ENCODE measurements around the gene C5AR2.
A peak's percentile ranks its signal among the peaks of the same experiment; 100 is the strongest.
"Not testable (repeated sequence)": the region's sequence is repeated elsewhere in the genome, so short reads cannot be mapped to it uniquely, and the experiment has no call there.

Gene C5AR2

DNA sequence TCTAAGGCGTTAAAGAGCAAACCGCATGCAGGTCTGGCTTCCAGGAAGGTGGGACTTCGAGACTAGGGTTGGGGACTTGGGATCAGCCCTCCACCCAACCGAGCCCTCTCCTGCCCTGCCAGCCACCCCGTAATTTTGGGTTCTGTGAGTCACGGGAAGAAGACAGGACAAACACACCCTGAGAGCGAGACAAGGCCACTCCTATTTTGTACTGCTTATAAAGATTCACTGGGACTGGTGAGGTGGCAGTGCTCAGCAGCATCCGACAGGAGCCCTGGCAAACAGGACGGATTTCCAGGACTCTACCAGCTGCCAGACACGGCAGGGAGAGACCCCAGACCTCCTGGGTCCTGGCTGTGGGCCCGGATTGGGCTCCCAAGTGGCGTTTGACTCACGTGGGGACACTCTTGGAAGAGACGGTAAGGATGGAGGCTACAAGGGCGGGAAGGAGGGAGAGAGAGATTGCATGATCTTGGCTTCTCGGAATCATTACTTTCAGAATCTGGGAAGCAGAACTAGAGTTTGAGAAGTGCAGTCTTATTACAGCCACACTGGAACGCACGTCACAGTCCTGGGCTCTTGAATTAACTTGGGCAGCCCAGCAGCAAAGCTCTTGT lies at the start of gene C5AR2:
Gene C5AR2, plus strand, starts transcription at position 245 of the 617 bp plus-strand sequence. CDS start 8,625 bp downstream, outside the sequence.
- Histone ChIP-seq H3K4me3 (ENCODE audit: low read length) (no peak within 1 kb of the TSS), H3K4me1 (ENCODE audit: control insufficient read depth, insufficient read depth, low read length) (no peaks in the 10 kb centered on the region), H3K36me3 (ENCODE audit: control insufficient read depth, insufficient read depth, low read length) (no peaks in the 10 kb centered on the region), H3K9me3 (ENCODE audit: control insufficient read depth, low read length) (no peaks in the 10 kb centered on the region), H3K9ac (ENCODE audit: low read length) (no peak within 1 kb of the TSS), H3K27me3 (ENCODE audit: control insufficient read depth, insufficient read depth, low read length) (peaks cover 3% of the 10 kb centered on the region)

DNA sequence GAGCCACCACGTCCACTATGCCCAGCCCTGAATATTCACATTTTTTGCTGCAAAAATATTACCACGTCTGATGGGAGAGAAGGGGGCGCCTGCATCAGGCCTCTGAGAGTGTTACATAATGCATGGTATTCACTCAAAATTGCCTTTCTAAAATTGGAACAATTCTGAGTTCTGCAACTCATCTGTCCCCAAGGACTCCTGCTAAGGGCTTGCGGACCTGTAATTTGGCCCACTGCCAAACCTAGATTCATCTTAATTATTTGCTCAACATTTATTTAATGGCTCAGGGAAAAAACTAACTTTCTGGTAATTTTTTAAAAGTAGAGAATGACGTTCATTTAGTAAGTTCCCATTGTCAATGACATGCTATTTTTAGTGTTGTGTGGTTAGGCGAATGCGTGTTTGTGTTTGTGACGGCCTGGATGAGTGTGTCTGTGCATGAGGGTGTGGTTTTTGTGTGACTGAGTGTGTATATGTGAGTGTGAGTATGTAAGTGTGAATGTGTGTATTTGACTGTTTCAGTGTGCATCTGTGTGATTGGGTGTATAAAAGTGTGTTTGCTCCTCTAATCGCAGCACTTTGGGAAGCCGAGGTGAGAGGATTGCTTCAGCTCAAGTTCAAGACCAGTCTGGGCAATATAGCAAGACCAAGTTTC lies 48.4 kb upstream of the C5AR2 start:
- H3K36me3 ChIP-seq (ENCODE audit: control insufficient read depth, insufficient read depth, low read length) = no peaks in the 10 kb centered on the region
- no peak overlapping the region for H3K4me3 ChIP-seq (ENCODE audit: low read length)
- no peaks in the 10 kb centered on the region for H3K9me3 ChIP-seq (ENCODE audit: control insufficient read depth, low read length)
- H3K4me1 ChIP-seq (ENCODE audit: control insufficient read depth, insufficient read depth, low read length) = no peaks in the 10 kb centered on the region
- no peaks in the 10 kb centered on the region for H3K27me3 ChIP-seq (ENCODE audit: control insufficient read depth, insufficient read depth, low read length)
- no peak overlapping the region for H3K9ac ChIP-seq (ENCODE audit: low read length)

DNA sequence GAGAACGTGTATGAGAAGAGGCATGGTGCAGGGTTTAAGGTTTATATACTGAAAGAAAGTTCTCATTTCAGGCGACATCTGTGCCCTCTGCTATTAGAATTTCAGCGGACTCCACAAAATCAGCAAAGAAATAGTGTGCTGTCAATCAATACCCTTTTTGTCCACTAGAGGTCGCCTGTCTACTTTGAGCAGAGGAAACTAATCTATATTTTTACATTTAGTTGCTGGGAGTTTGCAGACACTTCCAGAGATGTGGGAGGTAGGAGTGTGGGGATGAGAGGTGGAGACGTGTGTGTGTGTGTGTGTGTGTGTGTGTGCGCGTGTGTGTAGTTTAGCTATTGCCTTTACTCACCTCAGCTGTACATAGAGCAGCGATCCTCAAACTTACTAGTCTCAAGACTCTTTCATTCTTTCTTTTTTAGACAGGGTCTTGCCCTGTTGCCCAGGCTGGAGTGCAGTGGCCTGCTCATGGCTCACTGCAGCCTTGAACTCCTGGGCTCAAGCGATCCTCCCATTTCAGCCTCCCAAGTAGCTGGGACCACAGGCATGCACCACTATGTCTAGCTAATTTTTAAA lies 47.6 kb upstream of the C5AR2 start:
- no peaks in the 10 kb centered on the region for H3K27me3 ChIP-seq (ENCODE audit: control insufficient read depth, insufficient read depth, low read length)
- no peak overlapping the region for H3K9ac ChIP-seq (ENCODE audit: low read length)
- H3K4me1 ChIP-seq (ENCODE audit: control insufficient read depth, insufficient read depth, low read length) = peaks cover 3% of the 10 kb centered on the region
- H3K36me3 ChIP-seq (ENCODE audit: control insufficient read depth, insufficient read depth, low read length) = no peaks in the 10 kb centered on the region
- no peak overlapping the region for H3K4me3 ChIP-seq (ENCODE audit: low read length)
- H3K9me3 ChIP-seq (ENCODE audit: control insufficient read depth, low read length) = no peaks in the 10 kb centered on the region

DNA sequence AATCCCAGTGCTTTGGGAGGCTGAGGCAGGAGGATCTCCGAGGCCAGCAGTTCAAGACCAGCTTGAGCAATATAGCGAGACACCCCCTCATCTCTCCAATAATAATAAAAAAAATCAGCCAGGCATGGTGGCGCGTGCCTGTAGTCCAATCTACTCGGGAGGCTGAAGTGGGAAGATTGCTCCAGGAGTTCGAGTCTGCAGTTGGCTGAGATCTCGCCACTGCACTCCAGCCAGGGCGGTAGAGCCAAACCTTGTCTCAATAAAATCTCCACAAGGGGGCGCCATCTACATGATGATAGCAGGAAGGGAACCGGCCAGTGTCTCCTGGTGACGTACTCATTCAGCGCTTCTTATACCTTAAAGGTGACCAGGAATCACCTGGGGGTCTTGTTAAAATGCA lies 35.9 kb upstream of the C5AR2 start:
- H3K9me3 ChIP-seq (ENCODE audit: control insufficient read depth, low read length) = no peaks in the 10 kb centered on the region
- no peaks in the 10 kb centered on the region for H3K36me3 ChIP-seq (ENCODE audit: control insufficient read depth, insufficient read depth, low read length)
- H3K4me1 ChIP-seq (ENCODE audit: control insufficient read depth, insufficient read depth, low read length) = no peaks in the 10 kb centered on the region
- H3K4me3 ChIP-seq (ENCODE audit: low read length) = no peak overlapping the region
- no peak overlapping the region for H3K9ac ChIP-seq (ENCODE audit: low read length)
- no peaks in the 10 kb centered on the region for H3K27me3 ChIP-seq (ENCODE audit: control insufficient read depth, insufficient read depth, low read length)

DNA sequence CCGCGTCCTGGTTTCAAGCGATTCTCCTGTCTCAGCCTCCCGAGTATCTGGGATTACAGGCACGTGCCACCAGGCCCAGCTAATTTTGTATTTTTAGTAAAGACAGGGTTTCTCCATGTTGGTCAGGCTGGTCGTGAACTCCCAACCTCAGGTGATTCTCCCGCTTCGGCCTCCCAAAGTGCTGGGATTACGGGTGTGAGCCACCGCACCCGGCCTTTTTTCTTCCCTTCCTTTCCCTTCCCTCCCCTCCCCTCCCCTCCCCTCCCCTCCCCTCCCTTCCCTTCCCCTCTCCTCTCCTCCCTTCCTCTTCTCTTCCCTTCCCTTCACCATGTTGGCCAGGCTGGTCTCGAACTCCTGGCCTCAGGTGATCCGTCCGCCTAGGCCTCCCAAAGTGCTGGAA lies 31.1 kb upstream of the C5AR2 start:
- not testable (repeated sequence) for H3K9ac ChIP-seq (ENCODE audit: low read length)

DNA sequence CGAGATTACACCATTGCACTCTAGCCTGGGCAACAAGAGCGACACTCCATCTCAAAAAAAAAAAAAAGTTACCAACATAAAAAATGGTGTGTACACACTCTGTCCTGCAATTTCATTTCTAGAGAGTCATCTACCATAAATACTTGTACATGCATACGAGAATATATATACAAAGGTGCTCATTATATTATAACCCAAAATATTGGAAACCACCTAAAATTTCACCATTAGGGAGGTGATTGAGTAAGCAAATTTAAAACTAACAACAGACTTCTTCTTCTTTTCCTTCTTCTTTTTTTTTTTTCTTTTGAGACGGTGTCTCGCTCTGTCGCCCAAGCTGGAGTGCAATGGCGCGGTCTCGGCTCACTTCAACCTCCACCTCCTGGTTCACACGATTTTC lies 29.7 kb upstream of the C5AR2 start:
- Histone ChIP-seq H3K36me3 (ENCODE audit: control insufficient read depth, insufficient read depth, low read length) (no peaks in the 10 kb centered on the region), H3K9ac (ENCODE audit: low read length) (no peak overlapping the region), H3K4me3 (ENCODE audit: low read length) (no peak overlapping the region), H3K9me3 (ENCODE audit: control insufficient read depth, low read length) (no peaks in the 10 kb centered on the region), H3K4me1 (ENCODE audit: control insufficient read depth, insufficient read depth, low read length) (no peaks in the 10 kb centered on the region), H3K27me3 (ENCODE audit: control insufficient read depth, insufficient read depth, low read length) (no peaks in the 10 kb centered on the region)

More for the DNA sequence above, 31.1 kb upstream of the C5AR2 start:
- H3K36me3 ChIP-seq (ENCODE audit: control insufficient read depth, insufficient read depth, low read length); H3K4me1 ChIP-seq (ENCODE audit: control insufficient read depth, insufficient read depth, low read length); H3K27me3 ChIP-seq (ENCODE audit: control insufficient read depth, insufficient read depth, low read length); H3K9me3 ChIP-seq (ENCODE audit: control insufficient read depth, low read length); H3K4me3 ChIP-seq (ENCODE audit: low read length): not testable (repeated sequence)

DNA sequence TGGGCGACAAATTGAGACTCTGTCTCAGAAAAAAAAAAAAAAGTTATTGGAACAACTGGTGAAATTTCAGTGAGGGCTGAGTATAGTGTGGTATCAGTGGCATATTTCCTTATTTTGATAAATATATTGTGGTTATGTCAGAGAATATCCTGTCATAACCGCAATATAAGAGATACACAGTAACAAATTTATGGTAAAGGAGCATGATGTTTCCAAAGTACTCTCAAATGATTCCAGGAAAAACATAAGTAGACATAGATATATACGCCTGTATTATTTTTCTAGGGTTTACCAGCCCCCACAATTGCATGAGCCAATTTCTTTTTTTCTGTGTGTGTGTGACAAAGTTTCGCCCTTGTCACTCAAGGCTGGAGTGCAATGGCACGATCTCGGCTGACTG lies 28.0 kb upstream of the C5AR2 start:
- H3K4me1 ChIP-seq (ENCODE audit: control insufficient read depth, insufficient read depth, low read length) = no peaks in the 10 kb centered on the region
- H3K36me3 ChIP-seq (ENCODE audit: control insufficient read depth, insufficient read depth, low read length) = no peaks in the 10 kb centered on the region
- H3K9me3 ChIP-seq (ENCODE audit: control insufficient read depth, low read length) = no peaks in the 10 kb centered on the region

DNA sequence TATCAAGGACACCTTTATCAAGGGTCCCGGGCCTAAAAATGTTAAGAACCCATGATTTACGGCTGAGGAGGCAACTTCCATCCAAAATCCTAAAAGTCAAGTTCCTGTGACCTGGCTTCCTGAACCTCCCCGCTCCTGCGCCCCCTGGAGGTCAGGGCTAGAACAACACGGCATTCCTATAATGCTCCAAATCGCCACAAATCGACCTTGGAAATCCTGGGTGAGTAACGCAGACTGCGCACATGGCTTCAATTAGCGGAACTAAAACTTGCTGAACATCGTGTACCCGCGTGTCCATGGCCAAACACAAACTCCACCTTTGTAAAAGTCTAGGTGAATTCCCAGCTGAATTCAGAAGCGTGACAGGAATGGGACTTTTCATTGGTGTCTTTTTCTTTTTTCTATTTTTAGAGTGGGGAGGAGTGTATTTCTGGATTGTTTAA lies 26.6 kb upstream of the C5AR2 start:
- no peak overlapping the region for H3K9ac ChIP-seq (ENCODE audit: low read length)
- H3K4me3 ChIP-seq (ENCODE audit: low read length) = no peak overlapping the region
- H3K36me3 ChIP-seq (ENCODE audit: control insufficient read depth, insufficient read depth, low read length) = no peaks in the 10 kb centered on the region
- H3K4me1 ChIP-seq (ENCODE audit: control insufficient read depth, insufficient read depth, low read length) = no peaks in the 10 kb centered on the region
- no peaks in the 10 kb centered on the region for H3K9me3 ChIP-seq (ENCODE audit: control insufficient read depth, low read length)
- no peaks in the 10 kb centered on the region for H3K27me3 ChIP-seq (ENCODE audit: control insufficient read depth, insufficient read depth, low read length)

More for the DNA sequence above, 28.0 kb upstream of the C5AR2 start:
- Histone ChIP-seq H3K27me3 (ENCODE audit: control insufficient read depth, insufficient read depth, low read length) (no peaks in the 10 kb centered on the region), H3K4me3 (ENCODE audit: low read length) (no peak overlapping the region), H3K9ac (ENCODE audit: low read length) (no peak overlapping the region)

DNA sequence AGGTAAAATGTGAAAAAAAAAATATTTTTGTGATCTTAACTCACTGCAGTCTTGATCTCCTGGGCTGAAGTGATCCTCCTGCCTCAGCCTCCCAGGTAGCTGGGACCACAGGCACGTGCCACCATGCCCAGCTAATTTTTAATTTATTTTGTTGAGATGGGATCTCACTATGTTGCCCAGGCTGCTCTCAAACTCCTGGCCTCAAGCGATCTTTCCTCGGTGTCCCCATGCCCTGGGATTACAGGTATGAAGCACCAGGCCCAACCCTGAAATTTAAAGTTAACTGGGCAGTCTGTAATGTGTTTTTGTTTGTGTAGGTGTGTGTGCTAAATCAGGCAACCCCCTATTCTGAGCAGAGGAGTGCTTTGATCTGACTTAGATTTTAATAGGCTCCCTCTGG lies 25.7 kb upstream of the C5AR2 start:
- Histone ChIP-seq H3K27me3 (ENCODE audit: control insufficient read depth, insufficient read depth, low read length) (no peaks in the 10 kb centered on the region), H3K36me3 (ENCODE audit: control insufficient read depth, insufficient read depth, low read length) (no peaks in the 10 kb centered on the region), H3K9me3 (ENCODE audit: control insufficient read depth, low read length) (no peaks in the 10 kb centered on the region), H3K4me3 (ENCODE audit: low read length) (no peak overlapping the region), H3K9ac (ENCODE audit: low read length) (no peak overlapping the region), H3K4me1 (ENCODE audit: control insufficient read depth, insufficient read depth, low read length) (no peaks in the 10 kb centered on the region)

DNA sequence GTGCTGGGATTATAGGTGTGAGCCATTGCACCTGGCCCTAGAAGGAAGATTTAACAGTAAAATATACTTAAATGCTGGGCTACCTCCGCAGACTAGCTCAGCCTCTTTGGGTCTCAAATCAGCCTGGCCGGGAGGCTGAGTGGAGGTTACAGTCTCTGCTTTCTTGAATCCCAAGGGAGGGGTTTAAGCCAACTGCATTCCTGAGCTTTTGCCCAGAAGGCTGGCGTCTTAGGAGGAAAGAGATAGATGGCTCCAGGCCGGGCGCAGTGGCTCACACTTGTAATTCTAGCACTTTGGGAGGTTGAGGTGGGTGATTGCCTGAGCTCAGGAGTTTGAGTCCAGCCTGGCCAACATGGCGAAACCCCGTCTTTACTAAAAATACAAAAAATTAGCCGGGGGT lies 22.9 kb upstream of the C5AR2 start:
- Histone ChIP-seq H3K27me3 (ENCODE audit: control insufficient read depth, insufficient read depth, low read length) (no peaks in the 10 kb centered on the region), H3K36me3 (ENCODE audit: control insufficient read depth, insufficient read depth, low read length) (no peaks in the 10 kb centered on the region), H3K9ac (ENCODE audit: low read length) (no peak overlapping the region), H3K4me1 (ENCODE audit: control insufficient read depth, insufficient read depth, low read length) (no peaks in the 10 kb centered on the region), H3K4me3 (ENCODE audit: low read length) (no peak overlapping the region), H3K9me3 (ENCODE audit: control insufficient read depth, low read length) (no peaks in the 10 kb centered on the region)

DNA sequence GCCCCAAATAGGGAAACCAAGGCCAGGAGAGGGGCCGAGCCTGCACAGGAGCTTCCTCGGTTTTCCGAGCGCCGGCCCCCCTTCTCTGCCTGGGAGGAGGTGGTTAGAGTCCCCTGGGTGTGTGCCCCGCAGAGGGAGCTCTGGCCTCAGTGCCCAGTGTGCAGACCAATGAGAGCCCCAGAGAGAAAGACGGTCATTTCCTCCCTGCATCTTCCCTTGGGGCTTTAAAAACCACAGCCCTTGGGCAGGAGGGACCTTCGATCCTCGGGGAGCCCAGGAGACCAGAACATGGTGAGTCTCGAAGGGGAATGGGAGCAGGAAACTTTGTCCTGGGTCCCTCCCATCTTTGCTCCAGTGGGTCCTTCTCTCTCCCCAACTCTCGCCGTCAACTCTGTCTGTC lies 22.4 kb upstream of the C5AR2 start, which contains the start of gene C5AR1:
Gene C5AR1, plus strand, starts transcription at position 254 of the 400 bp plus-strand sequence. Its CDS starts 35 bp downstream, at position 289.
- H3K4me1 ChIP-seq (ENCODE audit: control insufficient read depth, insufficient read depth, low read length) = no peaks in the 10 kb centered on the region
- no peaks in the 10 kb centered on the region for H3K9me3 ChIP-seq (ENCODE audit: control insufficient read depth, low read length)
- H3K36me3 ChIP-seq (ENCODE audit: control insufficient read depth, insufficient read depth, low read length) = no peaks in the 10 kb centered on the region
- peak within 1 kb of the TSS; percentile 34 for H3K9ac ChIP-seq (ENCODE audit: low read length)
- no peak within 1 kb of the TSS for H3K4me3 ChIP-seq (ENCODE audit: low read length)
- H3K27me3 ChIP-seq (ENCODE audit: control insufficient read depth, insufficient read depth, low read length) = no peaks in the 10 kb centered on the region

DNA sequence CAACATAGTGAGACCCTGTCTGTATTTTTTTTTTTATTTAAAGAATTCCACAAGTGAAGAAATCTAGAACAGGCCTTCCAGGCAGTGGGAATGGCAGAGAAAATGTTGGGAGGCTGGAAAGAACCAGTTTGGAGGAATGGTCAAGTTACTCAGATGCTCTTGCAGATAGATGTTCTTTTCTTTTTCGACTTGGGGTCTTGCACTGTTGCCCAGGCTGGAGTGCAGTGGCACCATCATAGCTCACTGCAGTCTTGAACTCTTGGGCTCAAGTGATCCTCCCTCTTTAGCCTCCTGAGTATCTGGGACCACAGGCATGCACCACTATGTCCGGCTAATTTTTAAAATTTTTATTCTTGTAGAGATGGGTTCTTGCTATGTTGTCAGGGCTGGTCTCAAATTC lies 21.7 kb upstream of the C5AR2 start:
- H3K36me3 ChIP-seq (ENCODE audit: control insufficient read depth, insufficient read depth, low read length) = no peaks in the 10 kb centered on the region
- H3K9me3 ChIP-seq (ENCODE audit: control insufficient read depth, low read length) = no peaks in the 10 kb centered on the region
- H3K4me1 ChIP-seq (ENCODE audit: control insufficient read depth, insufficient read depth, low read length) = no peaks in the 10 kb centered on the region
- no peak overlapping the region for H3K9ac ChIP-seq (ENCODE audit: low read length)
- H3K27me3 ChIP-seq (ENCODE audit: control insufficient read depth, insufficient read depth, low read length) = no peaks in the 10 kb centered on the region
- no peak overlapping the region for H3K4me3 ChIP-seq (ENCODE audit: low read length)
